CD14-positive monocyte (primary cell): ENCODE data around the gene GPRIN1. TPM values are rescaled to one million over a fixed set of nuclear protein-coding genes. Genes with fewer than 3 reads are reported as not detected.

ENCODE experiments used
- DNase-seq, 3 donors: peaks; one replicate each; pipeline ENCODE4 v3.0.0-alpha.2; 2011 to 2022
- H2AFZ ChIP-seq: 2 replicates; pipeline ENCODE4 v1.6.0; 2012; ENCODE audit warnings: mild to moderate bottlenecking, low read depth, low read length, inconsistent platforms; ENCODE audit not compliant: insufficient read depth, poor library complexity, severe bottlenecking
- H3K27ac ChIP-seq, 2 donors: 1 replicate in 1 of 2; 2 replicates in 1 of 2; pipeline ENCODE4 v1.5.1; 2012 to 2013; ENCODE audit warnings: low read length in 2 of 2, control low read depth in 1 of 2, inconsistent platforms in 1 of 2, low read depth in 1 of 2, mild to moderate bottlenecking in 1 of 2
- H3K27me3 ChIP-seq, 2 donors: one replicate each; pipeline versions ENCODE4 v1.6.0 to v1.6.1; 2011 to 2013; ENCODE audit warnings: low read length in 2 of 2; ENCODE audit not compliant: control insufficient read depth in 2 of 2, insufficient read depth in 2 of 2
- H3K36me3 ChIP-seq, 2 donors: replicated peaks in 1 of 2; 1 replicate in 1 of 2; 2 replicates in 1 of 2; pipeline versions ENCODE4 v1.5.1 to v1.6.1; 2012 to 2013; ENCODE audit warnings: low read length in 2 of 2, control low read depth in 1 of 2, inconsistent platforms in 1 of 2, mild to moderate bottlenecking in 1 of 2; ENCODE audit not compliant: insufficient read depth in 2 of 2, control insufficient read depth in 1 of 2
- H3K4me1 ChIP-seq, 2 donors: 1 replicate in 1 of 2; 2 replicates in 1 of 2; pipeline versions ENCODE4 v1.5.1 to v1.6.1; 2012 to 2013; ENCODE audit warnings: low read length in 2 of 2, control low read depth in 1 of 2, inconsistent platforms in 1 of 2, mild to moderate bottlenecking in 1 of 2, moderate library complexity in 1 of 2; ENCODE audit not compliant: insufficient read depth in 2 of 2, control insufficient read depth in 1 of 2
- H3K4me2 ChIP-seq: replicated peaks from 2 replicates; pipeline ENCODE3; 2012; ENCODE audit warnings: low read length, moderate library complexity, mild to moderate bottlenecking; ENCODE audit not compliant: poor library complexity, severe bottlenecking; ENCODE audit errors: extremely low read depth
- H3K4me3 ChIP-seq, 3 experiments: fragments of 200-600 bp in 1 of 3; sonication (generic) in 1 of 3; replicated peaks in 1 of 3; 1 replicate in 2 of 3; 2 replicates in 1 of 3; pipeline ENCODE4 v1.5.1; 2011 to 2013; ENCODE audit warnings: low read length in 3 of 3, mild to moderate bottlenecking in 3 of 3, control low read depth in 2 of 3, low read depth in 2 of 3, inconsistent platforms in 1 of 3, moderate library complexity in 1 of 3
- H3K79me2 ChIP-seq: 2 replicates; pipeline ENCODE4 v1.6.0; 2012; ENCODE audit warnings: mild to moderate bottlenecking, control low read depth, inconsistent platforms, low read length, moderate library complexity; ENCODE audit not compliant: insufficient read depth
- H3K9ac ChIP-seq: 2 replicates; pipeline ENCODE4 v1.6.0; 2017; ENCODE audit warnings: low read length, mild to moderate bottlenecking; ENCODE audit not compliant: insufficient read depth, poor library complexity, severe bottlenecking
- H3K9me3 ChIP-seq, 2 donors: replicated peaks in 1 of 2; 1 replicate in 1 of 2; 2 replicates in 1 of 2; pipeline versions ENCODE4 v1.5.1 to v1.6.1; 2012 to 2013; ENCODE audit warnings: low read length in 2 of 2, control low read depth in 1 of 2; ENCODE audit not compliant: control insufficient read depth in 1 of 2, insufficient read depth in 1 of 2
- H4K20me1 ChIP-seq: 2 replicates; pipeline ENCODE4 v1.6.0; 2012; ENCODE audit warnings: mild to moderate bottlenecking, low read length, control low read depth, moderate library complexity; ENCODE audit not compliant: insufficient read depth
- H3K27ac Mint-ChIP-seq, 7 donors: one replicate each; pipeline ENCODE4 v1.8.0; 2020; ENCODE audit warnings: mild to moderate bottlenecking in 7 of 7, mixed read lengths in 7 of 7, moderate library complexity in 6 of 7, inconsistent platforms in 2 of 7
- H3K27me3 Mint-ChIP-seq, 3 donors: one replicate each; pipeline ENCODE4 v1.8.0; 2021 to 2022; ENCODE audit warnings: low read depth in 3 of 3, mild to moderate bottlenecking in 3 of 3, mixed read lengths in 3 of 3, moderate library complexity in 3 of 3, inconsistent platforms in 1 of 3
- H3K36me3 Mint-ChIP-seq, 2 donors: one replicate each; pipeline ENCODE4 v1.8.0; 2020; ENCODE audit warnings: mixed read lengths in 2 of 2, inconsistent platforms in 1 of 2, mild to moderate bottlenecking in 1 of 2
- H3K4me1 Mint-ChIP-seq: one replicate; pipeline ENCODE4 v1.8.0; 2020; ENCODE audit warnings: mild to moderate bottlenecking, mixed read lengths
- H3K4me3 Mint-ChIP-seq, 2 donors: one replicate each; pipeline ENCODE4 v1.8.0; 2020; ENCODE audit warnings: mild to moderate bottlenecking in 2 of 2, mixed read lengths in 2 of 2, moderate library complexity in 1 of 2
- H3K9me3 Mint-ChIP-seq, 7 donors: one replicate each; pipeline ENCODE4 v1.8.0; 2020 to 2022; ENCODE audit warnings: mixed read lengths in 7 of 7, mild to moderate bottlenecking in 6 of 7, moderate library complexity in 6 of 7, inconsistent platforms in 2 of 7
- WGBS: methylation state at CpG from one replicate; pipeline ENCODE4 v1.1.5; 2013; ENCODE audit warnings: missing lambda C conversion rate; ENCODE audit not compliant: insufficient coverage; 5-methylcytosine and 5-hydroxymethylcytosine counted together
- intact Hi-C, 2 donors: fragments of 100-400 bp; cut with micrococcal nuclease; formaldehyde crosslinking; loops; one replicate each; pipeline versions ENCODE4 v1.15.0 to v1.15.1; 2023
- polyA plus RNA-seq, 3 donors: library from polyadenylated mRNA; depleted of rRNA in 1 of 3; unstranded in 2 of 3; stranded (reverse) in 1 of 3; fragments of 300-500 nt in 2 of 3; fragments of >200 nt in 1 of 3; fragmentation: Illumina TruSeq in 2 of 3; gene quantifications; 1 replicate in 2 of 3; 2 replicates in 1 of 3; pipeline ENCODE4 v1.2.3, GENCODE V29; 2012 to 2021
- TF ChIP-seq, protein P1 (sequence below): fragments of 200-600 bp; IDR thresholded peaks from one replicate; pipeline ENCODE4 v1.8.0; 2022; ENCODE audit warnings: antibody characterized with exemption, mild to moderate bottlenecking

GPRIN1 gene
- polyA plus RNA-seq, 3 donors: 0.05 to 0.30 (median 0.13) TPM

DNA sequence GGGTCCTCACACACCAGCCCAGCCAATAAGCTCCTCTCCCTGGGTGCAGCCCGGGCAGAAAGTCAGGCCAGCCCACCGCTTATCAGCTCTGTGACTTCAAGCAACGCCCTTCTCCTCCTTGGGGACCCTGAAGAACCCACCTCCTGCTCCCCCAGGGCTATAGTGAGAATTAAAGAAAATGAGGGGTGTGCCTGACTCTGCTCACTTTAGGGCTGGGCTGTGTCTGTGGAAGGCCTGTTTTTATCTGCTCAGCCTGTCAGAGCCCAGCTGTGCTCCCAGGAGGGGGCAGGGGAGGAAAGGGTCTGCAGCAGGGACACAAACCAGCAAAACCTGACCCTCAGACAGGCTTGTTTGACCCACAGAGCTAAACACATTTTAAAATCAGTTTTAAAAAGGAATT is 3.9 kb downstream of the GPRIN1 start:
- H3K4me3 ChIP-seq: no peak overlapping the region
- no peak overlapping the region for H3K4me2 ChIP-seq
- no peak overlapping the region for H3K27ac Mint-ChIP-seq
- no CpG with 5 or more reads among the region's 3 CpGs for WGBS
- peaks cover 3 to 7% of the 10 kb centered on the region in 2 donors for H3K36me3 Mint-ChIP-seq
- H3K27ac ChIP-seq: no peak overlapping the region
- peaks cover 0 to 12% (median 6%) of the 10 kb centered on the region in 7 donors for H3K9me3 Mint-ChIP-seq
- no peaks in the 10 kb centered on the region for H3K9me3 ChIP-seq
- no peak overlapping the region for H2AFZ ChIP-seq
- peaks cover 34 to 53% (median 35%) of the 10 kb centered on the region in 3 donors for H3K27me3 Mint-ChIP-seq
- TF ChIP-seq, protein P1, sequence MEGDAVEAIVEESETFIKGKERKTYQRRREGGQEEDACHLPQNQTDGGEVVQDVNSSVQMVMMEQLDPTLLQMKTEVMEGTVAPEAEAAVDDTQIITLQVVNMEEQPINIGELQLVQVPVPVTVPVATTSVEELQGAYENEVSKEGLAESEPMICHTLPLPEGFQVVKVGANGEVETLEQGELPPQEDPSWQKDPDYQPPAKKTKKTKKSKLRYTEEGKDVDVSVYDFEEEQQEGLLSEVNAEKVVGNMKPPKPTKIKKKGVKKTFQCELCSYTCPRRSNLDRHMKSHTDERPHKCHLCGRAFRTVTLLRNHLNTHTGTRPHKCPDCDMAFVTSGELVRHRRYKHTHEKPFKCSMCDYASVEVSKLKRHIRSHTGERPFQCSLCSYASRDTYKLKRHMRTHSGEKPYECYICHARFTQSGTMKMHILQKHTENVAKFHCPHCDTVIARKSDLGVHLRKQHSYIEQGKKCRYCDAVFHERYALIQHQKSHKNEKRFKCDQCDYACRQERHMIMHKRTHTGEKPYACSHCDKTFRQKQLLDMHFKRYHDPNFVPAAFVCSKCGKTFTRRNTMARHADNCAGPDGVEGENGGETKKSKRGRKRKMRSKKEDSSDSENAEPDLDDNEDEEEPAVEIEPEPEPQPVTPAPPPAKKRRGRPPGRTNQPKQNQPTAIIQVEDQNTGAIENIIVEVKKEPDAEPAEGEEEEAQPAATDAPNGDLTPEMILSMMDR: no peak
- H3K4me3 Mint-ChIP-seq: no peak overlapping the region
- intact Hi-C loops: no loop called here
- H4K20me1 ChIP-seq: no peaks in the 10 kb centered on the region
- H3K36me3 ChIP-seq: no peaks in the 10 kb centered on the region
- peaks cover 10% of the 10 kb centered on the region for H3K4me1 Mint-ChIP-seq
- H3K9ac ChIP-seq: no peak overlapping the region
- H3K27me3 ChIP-seq: peaks cover 15 to 40% of the 10 kb centered on the region in 2 donors
- no peak for DNase-seq
- peaks cover 6% of the 10 kb centered on the region in 2 donors for H3K4me1 ChIP-seq
- H3K79me2 ChIP-seq: no peaks in the 10 kb centered on the region

DNA sequence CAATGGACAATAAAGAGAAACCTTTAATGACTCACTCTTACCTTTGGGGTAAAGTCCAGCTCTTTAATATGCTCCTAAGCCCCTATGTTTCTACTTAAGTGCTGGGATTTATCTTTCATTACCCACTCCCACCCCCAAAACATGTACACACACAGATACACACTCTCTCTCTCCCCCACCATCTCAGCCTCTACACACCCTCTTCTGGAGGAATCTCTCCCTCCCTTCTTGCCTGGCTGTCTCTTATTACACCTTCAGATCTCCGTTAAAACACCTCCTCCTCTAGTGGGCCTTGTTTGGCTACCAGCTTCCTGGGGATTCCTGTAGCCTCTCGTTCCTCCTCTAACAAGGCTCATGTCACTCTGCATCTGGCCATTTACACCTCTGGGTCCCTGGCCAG is 6.9 kb downstream of the GPRIN1 start:
- Mint-ChIP-seq H3K4me3 (no peak overlapping the region), H3K27ac (no peak overlapping the region), H3K4me1 (no peaks in the 10 kb centered on the region), H3K27me3 (peaks cover 25 to 47% (median 26%) of the 10 kb centered on the region in 3 donors), H3K36me3 (no peaks in the 10 kb centered on the region), H3K9me3 (peaks cover 0 to 2% (median 0%) of the 10 kb centered on the region in 7 donors)
- no peaks in the 10 kb centered on the region for H3K9me3 ChIP-seq
- no peak for DNase-seq
- H3K9ac ChIP-seq: no peak overlapping the region
- H2AFZ ChIP-seq: no peak overlapping the region
- TF ChIP-seq, protein P1: no peak
- no peaks in the 10 kb centered on the region for H3K36me3 ChIP-seq
- intact Hi-C loops: no loop called here
- no peak overlapping the region for H3K4me2 ChIP-seq
- no peak overlapping the region for H3K27ac ChIP-seq
- no peaks in the 10 kb centered on the region for H3K79me2 ChIP-seq
- no peaks in the 10 kb centered on the region for H3K4me1 ChIP-seq
- no peaks in the 10 kb centered on the region for H4K20me1 ChIP-seq
- 38% methylated on average over 1 of the region's 2 CpGs for WGBS
- no peak overlapping the region for H3K4me3 ChIP-seq
- peaks cover 2 to 31% of the 10 kb centered on the region in 2 donors for H3K27me3 ChIP-seq
